ENCODE results near the gene ADAMTS12.

DNA sequence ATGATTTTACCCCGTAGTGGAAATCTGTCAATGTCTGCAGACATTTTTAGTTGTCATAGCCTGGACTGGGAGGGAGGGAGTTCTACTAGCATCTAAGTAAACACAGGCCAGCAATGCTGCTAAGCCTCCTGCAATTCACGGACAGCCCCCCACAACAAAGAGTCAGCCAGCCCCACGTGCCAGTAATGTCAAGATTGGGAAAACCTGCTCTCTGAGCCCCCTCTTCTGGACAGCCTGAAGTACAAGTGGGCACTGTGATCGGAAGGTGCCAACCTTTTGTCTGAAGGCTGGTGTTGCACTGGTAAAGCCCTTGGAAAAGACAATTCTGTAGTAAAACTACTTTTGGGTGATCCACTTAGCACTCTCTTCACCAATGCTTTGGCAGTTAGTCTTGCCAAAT lies 296.5 kb downstream of the ADAMTS12 start:
- TF ChIP-seq EZH2 (IDR thresholded peaks at IDR 0.05; ENCODE audit: low read depth, unreplicated experiment) (no peak), POLR2AphosphoS5 (IDR thresholded peaks at IDR 0.05; ENCODE audit: low read depth) (no peak), CREB1 (CRISPR knock-in tag; IDR thresholded peaks at IDR 0.05; ENCODE audit: low read depth) (no peak), EZH2phosphoT487 (IDR thresholded peaks at IDR 0.05; ENCODE audit: unreplicated experiment) (no peak), NANOG (IDR thresholded peaks at IDR 0.05; ENCODE audit: borderline replicate concordance) (no peak), ZNF114 (CRISPR knock-in tag; IDR thresholded peaks at IDR 0.05) (no peak), ZNF331 (CRISPR knock-in tag; IDR thresholded peaks at IDR 0.05; ENCODE audit: low read depth) (no peak), JUNB (IDR thresholded peaks at IDR 0.05; ENCODE audit: unreplicated experiment) (no peak), STAT1 (IDR thresholded peaks at IDR 0.05; ENCODE audit: unreplicated experiment) (no peak)
- TF ChIP-seq, protein P1, sequence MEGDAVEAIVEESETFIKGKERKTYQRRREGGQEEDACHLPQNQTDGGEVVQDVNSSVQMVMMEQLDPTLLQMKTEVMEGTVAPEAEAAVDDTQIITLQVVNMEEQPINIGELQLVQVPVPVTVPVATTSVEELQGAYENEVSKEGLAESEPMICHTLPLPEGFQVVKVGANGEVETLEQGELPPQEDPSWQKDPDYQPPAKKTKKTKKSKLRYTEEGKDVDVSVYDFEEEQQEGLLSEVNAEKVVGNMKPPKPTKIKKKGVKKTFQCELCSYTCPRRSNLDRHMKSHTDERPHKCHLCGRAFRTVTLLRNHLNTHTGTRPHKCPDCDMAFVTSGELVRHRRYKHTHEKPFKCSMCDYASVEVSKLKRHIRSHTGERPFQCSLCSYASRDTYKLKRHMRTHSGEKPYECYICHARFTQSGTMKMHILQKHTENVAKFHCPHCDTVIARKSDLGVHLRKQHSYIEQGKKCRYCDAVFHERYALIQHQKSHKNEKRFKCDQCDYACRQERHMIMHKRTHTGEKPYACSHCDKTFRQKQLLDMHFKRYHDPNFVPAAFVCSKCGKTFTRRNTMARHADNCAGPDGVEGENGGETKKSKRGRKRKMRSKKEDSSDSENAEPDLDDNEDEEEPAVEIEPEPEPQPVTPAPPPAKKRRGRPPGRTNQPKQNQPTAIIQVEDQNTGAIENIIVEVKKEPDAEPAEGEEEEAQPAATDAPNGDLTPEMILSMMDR (conservative IDR thresholded peaks at IDR 0.05; ENCODE audit: low read depth in 2 of 2) = peak in 1 of 2 experiments; percentile 63; a peak in 2 of 4 replicates
- TF ChIP-seq, protein P2, sequence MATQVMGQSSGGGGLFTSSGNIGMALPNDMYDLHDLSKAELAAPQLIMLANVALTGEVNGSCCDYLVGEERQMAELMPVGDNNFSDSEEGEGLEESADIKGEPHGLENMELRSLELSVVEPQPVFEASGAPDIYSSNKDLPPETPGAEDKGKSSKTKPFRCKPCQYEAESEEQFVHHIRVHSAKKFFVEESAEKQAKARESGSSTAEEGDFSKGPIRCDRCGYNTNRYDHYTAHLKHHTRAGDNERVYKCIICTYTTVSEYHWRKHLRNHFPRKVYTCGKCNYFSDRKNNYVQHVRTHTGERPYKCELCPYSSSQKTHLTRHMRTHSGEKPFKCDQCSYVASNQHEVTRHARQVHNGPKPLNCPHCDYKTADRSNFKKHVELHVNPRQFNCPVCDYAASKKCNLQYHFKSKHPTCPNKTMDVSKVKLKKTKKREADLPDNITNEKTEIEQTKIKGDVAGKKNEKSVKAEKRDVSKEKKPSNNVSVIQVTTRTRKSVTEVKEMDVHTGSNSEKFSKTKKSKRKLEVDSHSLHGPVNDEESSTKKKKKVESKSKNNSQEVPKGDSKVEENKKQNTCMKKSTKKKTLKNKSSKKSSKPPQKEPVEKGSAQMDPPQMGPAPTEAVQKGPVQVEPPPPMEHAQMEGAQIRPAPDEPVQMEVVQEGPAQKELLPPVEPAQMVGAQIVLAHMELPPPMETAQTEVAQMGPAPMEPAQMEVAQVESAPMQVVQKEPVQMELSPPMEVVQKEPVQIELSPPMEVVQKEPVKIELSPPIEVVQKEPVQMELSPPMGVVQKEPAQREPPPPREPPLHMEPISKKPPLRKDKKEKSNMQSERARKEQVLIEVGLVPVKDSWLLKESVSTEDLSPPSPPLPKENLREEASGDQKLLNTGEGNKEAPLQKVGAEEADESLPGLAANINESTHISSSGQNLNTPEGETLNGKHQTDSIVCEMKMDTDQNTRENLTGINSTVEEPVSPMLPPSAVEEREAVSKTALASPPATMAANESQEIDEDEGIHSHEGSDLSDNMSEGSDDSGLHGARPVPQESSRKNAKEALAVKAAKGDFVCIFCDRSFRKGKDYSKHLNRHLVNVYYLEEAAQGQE (IDR thresholded peaks at IDR 0.05; ENCODE audit: unreplicated experiment) = no peak
- TF ChIP-seq, protein P3, sequence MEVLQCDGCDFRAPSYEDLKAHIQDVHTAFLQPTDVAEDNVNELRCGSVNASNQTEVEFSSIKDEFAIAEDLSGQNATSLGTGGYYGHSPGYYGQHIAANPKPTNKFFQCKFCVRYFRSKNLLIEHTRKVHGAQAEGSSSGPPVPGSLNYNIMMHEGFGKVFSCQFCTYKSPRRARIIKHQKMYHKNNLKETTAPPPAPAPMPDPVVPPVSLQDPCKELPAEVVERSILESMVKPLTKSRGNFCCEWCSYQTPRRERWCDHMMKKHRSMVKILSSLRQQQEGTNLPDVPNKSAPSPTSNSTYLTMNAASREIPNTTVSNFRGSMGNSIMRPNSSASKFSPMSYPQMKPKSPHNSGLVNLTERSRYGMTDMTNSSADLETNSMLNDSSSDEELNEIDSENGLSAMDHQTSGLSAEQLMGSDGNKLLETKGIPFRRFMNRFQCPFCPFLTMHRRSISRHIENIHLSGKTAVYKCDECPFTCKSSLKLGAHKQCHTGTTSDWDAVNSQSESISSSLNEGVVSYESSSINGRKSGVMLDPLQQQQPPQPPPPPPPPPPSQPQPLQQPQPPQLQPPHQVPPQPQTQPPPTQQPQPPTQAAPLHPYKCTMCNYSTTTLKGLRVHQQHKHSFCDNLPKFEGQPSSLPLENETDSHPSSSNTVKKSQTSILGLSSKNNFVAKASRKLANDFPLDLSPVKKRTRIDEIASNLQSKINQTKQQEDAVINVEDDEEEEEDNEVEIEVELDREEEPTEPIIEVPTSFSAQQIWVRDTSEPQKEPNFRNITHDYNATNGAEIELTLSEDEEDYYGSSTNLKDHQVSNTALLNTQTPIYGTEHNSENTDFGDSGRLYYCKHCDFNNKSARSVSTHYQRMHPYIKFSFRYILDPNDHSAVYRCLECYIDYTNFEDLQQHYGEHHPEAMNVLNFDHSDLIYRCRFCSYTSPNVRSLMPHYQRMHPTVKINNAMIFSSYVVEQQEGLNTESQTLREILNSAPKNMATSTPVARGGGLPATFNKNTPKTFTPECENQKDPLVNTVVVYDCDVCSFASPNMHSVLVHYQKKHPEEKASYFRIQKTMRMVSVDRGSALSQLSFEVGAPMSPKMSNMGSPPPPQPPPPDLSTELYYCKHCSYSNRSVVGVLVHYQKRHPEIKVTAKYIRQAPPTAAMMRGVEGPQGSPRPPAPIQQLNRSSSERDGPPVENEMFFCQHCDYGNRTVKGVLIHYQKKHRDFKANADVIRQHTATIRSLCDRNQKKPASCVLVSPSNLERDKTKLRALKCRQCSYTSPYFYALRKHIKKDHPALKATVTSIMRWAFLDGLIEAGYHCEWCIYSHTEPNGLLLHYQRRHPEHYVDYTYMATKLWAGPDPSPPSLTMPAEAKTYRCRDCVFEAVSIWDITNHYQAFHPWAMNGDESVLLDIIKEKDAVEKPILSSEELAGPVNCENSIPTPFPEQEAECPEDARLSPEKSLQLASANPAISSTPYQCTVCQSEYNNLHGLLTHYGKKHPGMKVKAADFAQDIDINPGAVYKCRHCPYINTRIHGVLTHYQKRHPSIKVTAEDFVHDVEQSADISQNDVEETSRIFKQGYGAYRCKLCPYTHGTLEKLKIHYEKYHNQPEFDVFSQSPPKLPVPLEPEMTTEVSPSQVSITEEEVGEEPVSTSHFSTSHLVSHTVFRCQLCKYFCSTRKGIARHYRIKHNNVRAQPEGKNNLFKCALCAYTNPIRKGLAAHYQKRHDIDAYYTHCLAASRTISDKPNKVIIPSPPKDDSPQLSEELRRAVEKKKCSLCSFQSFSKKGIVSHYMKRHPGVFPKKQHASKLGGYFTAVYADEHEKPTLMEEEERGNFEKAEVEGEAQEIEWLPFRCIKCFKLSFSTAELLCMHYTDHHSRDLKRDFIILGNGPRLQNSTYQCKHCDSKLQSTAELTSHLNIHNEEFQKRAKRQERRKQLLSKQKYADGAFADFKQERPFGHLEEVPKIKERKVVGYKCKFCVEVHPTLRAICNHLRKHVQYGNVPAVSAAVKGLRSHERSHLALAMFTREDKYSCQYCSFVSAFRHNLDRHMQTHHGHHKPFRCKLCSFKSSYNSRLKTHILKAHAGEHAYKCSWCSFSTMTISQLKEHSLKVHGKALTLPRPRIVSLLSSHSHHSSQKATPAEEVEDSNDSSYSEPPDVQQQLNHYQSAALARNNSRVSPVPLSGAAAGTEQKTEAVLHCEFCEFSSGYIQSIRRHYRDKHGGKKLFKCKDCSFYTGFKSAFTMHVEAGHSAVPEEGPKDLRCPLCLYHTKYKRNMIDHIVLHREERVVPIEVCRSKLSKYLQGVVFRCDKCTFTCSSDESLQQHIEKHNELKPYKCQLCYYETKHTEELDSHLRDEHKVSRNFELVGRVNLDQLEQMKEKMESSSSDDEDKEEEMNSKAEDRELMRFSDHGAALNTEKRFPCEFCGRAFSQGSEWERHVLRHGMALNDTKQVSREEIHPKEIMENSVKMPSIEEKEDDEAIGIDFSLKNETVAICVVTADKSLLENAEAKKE (CRISPR knock-in tag; IDR thresholded peaks at IDR 0.05) = no peak
- TF ChIP-seq, protein P4, sequence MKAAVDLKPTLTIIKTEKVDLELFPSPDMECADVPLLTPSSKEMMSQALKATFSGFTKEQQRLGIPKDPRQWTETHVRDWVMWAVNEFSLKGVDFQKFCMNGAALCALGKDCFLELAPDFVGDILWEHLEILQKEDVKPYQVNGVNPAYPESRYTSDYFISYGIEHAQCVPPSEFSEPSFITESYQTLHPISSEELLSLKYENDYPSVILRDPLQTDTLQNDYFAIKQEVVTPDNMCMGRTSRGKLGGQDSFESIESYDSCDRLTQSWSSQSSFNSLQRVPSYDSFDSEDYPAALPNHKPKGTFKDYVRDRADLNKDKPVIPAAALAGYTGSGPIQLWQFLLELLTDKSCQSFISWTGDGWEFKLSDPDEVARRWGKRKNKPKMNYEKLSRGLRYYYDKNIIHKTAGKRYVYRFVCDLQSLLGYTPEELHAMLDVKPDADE (IDR thresholded peaks at IDR 0.05) = no peak

Data from GM23338 (cell line).